HepG2 (cell line): ENCODE measurements around the gene CDKN1A. TPM values are rescaled to one million over a fixed set of nuclear protein-coding genes. Genes with fewer than 3 reads are reported as not detected.

Source experiments
- DR1 ChIP-seq: sonication (generic); formaldehyde crosslinking; IDR thresholded peaks from 2 replicates; pipeline ENCODE4 v1.8.0; 2021; ENCODE audit warnings: mild to moderate bottlenecking, missing genetic modification reagents, inconsistent platforms
- GFI1 ChIP-seq: sonication (generic); formaldehyde crosslinking; IDR thresholded peaks from 2 replicates; pipeline ENCODE4 v1.5.0; 2020; ENCODE audit warnings: missing genetic modification reagents, mild to moderate bottlenecking, borderline replicate concordance
- RFX5 ChIP-seq: IDR thresholded peaks from 2 replicates; pipeline ENCODE4 v1.6.1; 2011; ENCODE audit warnings: low read depth, low read length, improper control_type of control experiment
- SRSF4 ChIP-seq: fragments of 200-400 bp; formaldehyde crosslinking; IDR thresholded peaks from one replicate; pipeline ENCODE4 v1.6.1; 2018; ENCODE audit warnings: mild to moderate bottlenecking, low read depth, low read length, moderate library complexity; ENCODE audit not compliant: poor library complexity, severe bottlenecking
- TBP ChIP-seq: sonication (generic); formaldehyde crosslinking; IDR thresholded peaks from 2 replicates; pipeline ENCODE4 v1.5.0; 2020; ENCODE audit warnings: missing genetic modification reagents
- ZFAT ChIP-seq: sonication (generic); formaldehyde crosslinking; conservative IDR thresholded peaks from 2 replicates; pipeline ENCODE4 v1.8.1; 2023; ENCODE audit warnings: missing genetic modification reagents, inconsistent platforms
- ZNF335 ChIP-seq: sonication (generic); formaldehyde crosslinking; IDR thresholded peaks from 2 replicates; pipeline ENCODE4 v1.4.0; 2020; ENCODE audit warnings: missing genetic modification reagents
- ZNF557 ChIP-seq: sonication (generic); formaldehyde crosslinking; IDR thresholded peaks from 2 replicates; pipeline ENCODE4 v1.4.0; 2020; ENCODE audit warnings: missing genetic modification reagents
- ZNF616 ChIP-seq: sonication (generic); formaldehyde crosslinking; IDR thresholded peaks from 2 replicates; pipeline ENCODE4 v1.5.0; 2020; ENCODE audit warnings: low read depth, mild to moderate bottlenecking, missing genetic modification reagents
- polyA plus RNA-seq, 8 experiments: library from polyadenylated mRNA; depleted of rRNA in 3 of 8; stranded (reverse) in 7 of 8; unstranded in 1 of 8; fragments of >200 nt; fragmentation: Illumina TruSeq in 4 of 8; extraction: Trizol in 4 of 8; gene quantifications; 2 replicates each; pipeline versions ENCODE4 v1.2.1 to v1.2.3, GENCODE V29; 2011 to 2016; ENCODE audit warnings: low read depth in 4 of 8, missing spikeins in 1 of 8, mixed read lengths in 1 of 8; ENCODE audit not compliant: insufficient read depth in 1 of 8
- total RNA-seq, 5 experiments: library from RNA; depleted of rRNA; stranded (reverse); fragments of >200 nt; fragmentation: Illumina TruSeq; extraction: Trizol; gene quantifications; 2 replicates each; pipeline ENCODE4 v1.2.3, GENCODE V29; 2016; ENCODE audit warnings: low read depth in 1 of 5
- TF ChIP-seq, protein P1 (sequence below): sonication (generic); formaldehyde crosslinking; IDR thresholded peaks from 2 replicates; pipeline ENCODE4 v1.5.1; 2020; ENCODE audit warnings: missing genetic modification reagents, mild to moderate bottlenecking, borderline replicate concordance
- TF ChIP-seq, protein P2 (sequence below): sonication (generic); formaldehyde crosslinking; IDR thresholded peaks from 2 replicates; pipeline ENCODE4 v1.4.0; 2020; ENCODE audit warnings: missing genetic modification reagents
- TF ChIP-seq, protein P3 (sequence below): sonication (generic); formaldehyde crosslinking; IDR thresholded peaks from 2 replicates; pipeline ENCODE4 v1.8.0; 2022; ENCODE audit warnings: low read depth, missing genetic modification reagents
- TF ChIP-seq, protein P4 (sequence below): sonication (generic); formaldehyde crosslinking; IDR thresholded peaks from 2 replicates; pipeline ENCODE4 v1.4.0; 2020; ENCODE audit warnings: missing genetic modification reagents
- TF ChIP-seq, protein P5 (sequence below), 2 experiments: fragments of 450-650 bp in 1 of 2; sonication (generic) in 1 of 2; formaldehyde crosslinking; IDR thresholded peaks; 2 replicates each; pipeline versions ENCODE4 v1.5.0 to v1.8.0; 2020 to 2022; ENCODE audit warnings: mild to moderate bottlenecking in 1 of 2, missing genetic modification reagents in 1 of 2

CDKN1A gene
- total and polyA plus RNA-seq, 2 of the 13 experiments (the other 11 are each of a cell fraction or from before 2014, with no cell fraction given): 60.7 to 92.1 TPM

DNA sequence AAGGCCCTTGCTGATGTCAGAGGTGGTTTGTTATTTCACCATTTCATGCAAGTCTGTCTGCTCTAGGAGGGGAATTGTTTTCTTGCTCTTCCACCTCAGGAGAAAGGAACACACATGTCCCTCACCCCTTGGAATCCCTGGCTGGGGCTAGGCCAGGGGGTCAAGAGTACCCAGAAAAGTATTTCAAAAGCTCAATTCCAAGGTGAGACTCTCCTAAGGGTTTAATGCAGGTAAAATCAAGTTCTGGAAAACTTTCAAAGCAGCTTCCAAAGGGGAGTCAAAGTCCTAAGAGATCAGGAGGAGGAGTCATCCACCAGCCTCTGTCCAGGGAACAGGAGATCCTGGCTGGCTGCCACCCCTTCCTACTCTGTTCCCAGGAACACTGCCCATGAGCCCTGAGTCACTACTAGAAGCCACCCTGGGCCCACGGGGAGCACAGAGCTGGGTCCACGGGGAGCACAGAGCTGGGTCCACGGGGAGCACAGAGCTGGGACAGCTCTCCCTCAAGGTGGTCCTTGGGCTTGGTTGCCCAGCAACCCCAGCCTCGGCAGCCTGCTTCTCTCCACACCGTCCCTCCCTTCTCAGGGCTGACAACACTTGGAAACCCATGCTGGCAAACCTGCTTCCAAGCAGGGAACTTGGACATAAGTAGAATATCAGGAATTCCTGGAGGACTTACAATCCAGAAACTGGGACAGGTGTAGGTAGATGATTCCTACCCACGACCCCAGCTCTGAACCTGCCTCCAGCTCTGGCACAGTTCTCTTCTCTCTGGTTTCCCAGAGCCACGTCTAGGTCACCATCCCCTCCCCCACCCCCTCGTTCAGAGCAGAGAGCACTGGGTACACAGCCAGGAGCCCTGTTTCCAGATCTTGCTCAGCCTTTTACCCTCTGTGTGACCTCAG is 35.3 kb upstream of the CDKN1A start (continued):
- TF ChIP-seq, protein P1, sequence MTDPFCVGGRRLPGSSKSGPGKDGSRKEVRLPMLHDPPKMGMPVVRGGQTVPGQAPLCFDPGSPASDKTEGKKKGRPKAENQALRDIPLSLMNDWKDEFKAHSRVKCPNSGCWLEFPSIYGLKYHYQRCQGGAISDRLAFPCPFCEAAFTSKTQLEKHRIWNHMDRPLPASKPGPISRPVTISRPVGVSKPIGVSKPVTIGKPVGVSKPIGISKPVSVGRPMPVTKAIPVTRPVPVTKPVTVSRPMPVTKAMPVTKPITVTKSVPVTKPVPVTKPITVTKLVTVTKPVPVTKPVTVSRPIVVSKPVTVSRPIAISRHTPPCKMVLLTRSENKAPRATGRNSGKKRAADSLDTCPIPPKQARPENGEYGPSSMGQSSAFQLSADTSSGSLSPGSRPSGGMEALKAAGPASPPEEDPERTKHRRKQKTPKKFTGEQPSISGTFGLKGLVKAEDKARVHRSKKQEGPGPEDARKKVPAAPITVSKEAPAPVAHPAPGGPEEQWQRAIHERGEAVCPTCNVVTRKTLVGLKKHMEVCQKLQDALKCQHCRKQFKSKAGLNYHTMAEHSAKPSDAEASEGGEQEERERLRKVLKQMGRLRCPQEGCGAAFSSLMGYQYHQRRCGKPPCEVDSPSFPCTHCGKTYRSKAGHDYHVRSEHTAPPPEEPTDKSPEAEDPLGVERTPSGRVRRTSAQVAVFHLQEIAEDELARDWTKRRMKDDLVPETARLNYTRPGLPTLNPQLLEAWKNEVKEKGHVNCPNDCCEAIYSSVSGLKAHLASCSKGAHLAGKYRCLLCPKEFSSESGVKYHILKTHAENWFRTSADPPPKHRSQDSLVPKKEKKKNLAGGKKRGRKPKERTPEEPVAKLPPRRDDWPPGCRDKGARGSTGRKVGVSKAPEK (CRISPR knock-in tag): no peak; the same call in 1 of the 2 replicates
- TF ChIP-seq, protein P2, sequence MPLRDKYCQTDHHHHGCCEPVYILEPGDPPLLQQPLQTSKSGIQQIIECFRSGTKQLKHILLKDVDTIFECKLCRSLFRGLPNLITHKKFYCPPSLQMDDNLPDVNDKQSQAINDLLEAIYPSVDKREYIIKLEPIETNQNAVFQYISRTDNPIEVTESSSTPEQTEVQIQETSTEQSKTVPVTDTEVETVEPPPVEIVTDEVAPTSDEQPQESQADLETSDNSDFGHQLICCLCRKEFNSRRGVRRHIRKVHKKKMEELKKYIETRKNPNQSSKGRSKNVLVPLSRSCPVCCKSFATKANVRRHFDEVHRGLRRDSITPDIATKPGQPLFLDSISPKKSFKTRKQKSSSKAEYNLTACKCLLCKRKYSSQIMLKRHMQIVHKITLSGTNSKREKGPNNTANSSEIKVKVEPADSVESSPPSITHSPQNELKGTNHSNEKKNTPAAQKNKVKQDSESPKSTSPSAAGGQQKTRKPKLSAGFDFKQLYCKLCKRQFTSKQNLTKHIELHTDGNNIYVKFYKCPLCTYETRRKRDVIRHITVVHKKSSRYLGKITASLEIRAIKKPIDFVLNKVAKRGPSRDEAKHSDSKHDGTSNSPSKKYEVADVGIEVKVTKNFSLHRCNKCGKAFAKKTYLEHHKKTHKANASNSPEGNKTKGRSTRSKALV (CRISPR knock-in tag): no peak
- TF ChIP-seq ZNF616 (0 out of 2 replicates have a peak, but pooled peaks have one; percentile 44), SRSF4 (no peak), ZNF335 (CRISPR knock-in tag) (no peak; the same call in 1 of the 2 replicates), ZNF557 (CRISPR knock-in tag) (no peak), TBP (CRISPR knock-in tag) (no peak), RFX5 (no peak), GFI1 (CRISPR knock-in tag) (no peak), DR1 (CRISPR knock-in tag) (no peak), ZFAT (CRISPR knock-in tag) (no peak)
- TF ChIP-seq, protein P3, sequence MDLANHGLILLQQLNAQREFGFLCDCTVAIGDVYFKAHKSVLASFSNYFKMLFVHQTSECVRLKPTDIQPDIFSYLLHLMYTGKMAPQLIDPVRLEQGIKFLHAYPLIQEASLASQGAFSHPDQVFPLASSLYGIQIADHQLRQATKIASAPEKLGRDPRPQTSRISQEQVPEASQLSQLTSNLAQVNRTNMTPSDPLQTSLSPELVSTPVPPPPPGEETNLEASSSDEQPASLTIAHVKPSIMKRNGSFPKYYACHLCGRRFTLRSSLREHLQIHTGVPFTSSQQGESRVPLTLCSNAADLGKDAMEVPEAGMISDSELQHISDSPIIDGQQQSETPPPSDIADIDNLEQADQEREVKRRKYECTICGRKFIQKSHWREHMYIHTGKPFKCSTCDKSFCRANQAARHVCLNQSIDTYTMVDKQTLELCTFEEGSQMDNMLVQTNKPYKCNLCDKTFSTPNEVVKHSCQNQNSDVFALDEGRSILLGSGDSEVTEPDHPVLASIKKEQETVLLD (CRISPR knock-in tag): no peak
- TF ChIP-seq, protein P4, sequence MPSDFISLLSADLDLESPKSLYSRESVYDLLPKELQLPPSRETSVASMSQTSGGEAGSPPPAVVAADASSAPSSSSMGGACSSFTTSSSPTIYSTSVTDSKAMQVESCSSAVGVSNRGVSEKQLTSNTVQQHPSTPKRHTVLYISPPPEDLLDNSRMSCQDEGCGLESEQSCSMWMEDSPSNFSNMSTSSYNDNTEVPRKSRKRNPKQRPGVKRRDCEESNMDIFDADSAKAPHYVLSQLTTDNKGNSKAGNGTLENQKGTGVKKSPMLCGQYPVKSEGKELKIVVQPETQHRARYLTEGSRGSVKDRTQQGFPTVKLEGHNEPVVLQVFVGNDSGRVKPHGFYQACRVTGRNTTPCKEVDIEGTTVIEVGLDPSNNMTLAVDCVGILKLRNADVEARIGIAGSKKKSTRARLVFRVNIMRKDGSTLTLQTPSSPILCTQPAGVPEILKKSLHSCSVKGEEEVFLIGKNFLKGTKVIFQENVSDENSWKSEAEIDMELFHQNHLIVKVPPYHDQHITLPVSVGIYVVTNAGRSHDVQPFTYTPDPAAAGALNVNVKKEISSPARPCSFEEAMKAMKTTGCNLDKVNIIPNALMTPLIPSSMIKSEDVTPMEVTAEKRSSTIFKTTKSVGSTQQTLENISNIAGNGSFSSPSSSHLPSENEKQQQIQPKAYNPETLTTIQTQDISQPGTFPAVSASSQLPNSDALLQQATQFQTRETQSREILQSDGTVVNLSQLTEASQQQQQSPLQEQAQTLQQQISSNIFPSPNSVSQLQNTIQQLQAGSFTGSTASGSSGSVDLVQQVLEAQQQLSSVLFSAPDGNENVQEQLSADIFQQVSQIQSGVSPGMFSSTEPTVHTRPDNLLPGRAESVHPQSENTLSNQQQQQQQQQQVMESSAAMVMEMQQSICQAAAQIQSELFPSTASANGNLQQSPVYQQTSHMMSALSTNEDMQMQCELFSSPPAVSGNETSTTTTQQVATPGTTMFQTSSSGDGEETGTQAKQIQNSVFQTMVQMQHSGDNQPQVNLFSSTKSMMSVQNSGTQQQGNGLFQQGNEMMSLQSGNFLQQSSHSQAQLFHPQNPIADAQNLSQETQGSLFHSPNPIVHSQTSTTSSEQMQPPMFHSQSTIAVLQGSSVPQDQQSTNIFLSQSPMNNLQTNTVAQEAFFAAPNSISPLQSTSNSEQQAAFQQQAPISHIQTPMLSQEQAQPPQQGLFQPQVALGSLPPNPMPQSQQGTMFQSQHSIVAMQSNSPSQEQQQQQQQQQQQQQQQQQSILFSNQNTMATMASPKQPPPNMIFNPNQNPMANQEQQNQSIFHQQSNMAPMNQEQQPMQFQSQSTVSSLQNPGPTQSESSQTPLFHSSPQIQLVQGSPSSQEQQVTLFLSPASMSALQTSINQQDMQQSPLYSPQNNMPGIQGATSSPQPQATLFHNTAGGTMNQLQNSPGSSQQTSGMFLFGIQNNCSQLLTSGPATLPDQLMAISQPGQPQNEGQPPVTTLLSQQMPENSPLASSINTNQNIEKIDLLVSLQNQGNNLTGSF (CRISPR knock-in tag): no peak
- TF ChIP-seq, protein P5, sequence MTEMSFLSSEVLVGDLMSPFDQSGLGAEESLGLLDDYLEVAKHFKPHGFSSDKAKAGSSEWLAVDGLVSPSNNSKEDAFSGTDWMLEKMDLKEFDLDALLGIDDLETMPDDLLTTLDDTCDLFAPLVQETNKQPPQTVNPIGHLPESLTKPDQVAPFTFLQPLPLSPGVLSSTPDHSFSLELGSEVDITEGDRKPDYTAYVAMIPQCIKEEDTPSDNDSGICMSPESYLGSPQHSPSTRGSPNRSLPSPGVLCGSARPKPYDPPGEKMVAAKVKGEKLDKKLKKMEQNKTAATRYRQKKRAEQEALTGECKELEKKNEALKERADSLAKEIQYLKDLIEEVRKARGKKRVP (CRISPR knock-in tag; IDR thresholded peaks at IDR 0.05): no peak; a peak in 1 of 4 replicates
